GM10248 (cell line): ENCODE measurements around the gene SELENOM.

Experiments used
- CTCF ChIA-PET: fragments of 300-600 bp; sonication (Branson Sonifier 250); formaldehyde crosslinking; extraction: SDS; loops from one replicate; lab custom pipeline; 2021; ENCODE audit warnings: antibody characterized with exemption; lab: Yijun Ruan, JAX
- POLR2A ChIA-PET: fragments of 350-650 bp; sonication (Branson Sonifier 250); formaldehyde crosslinking; extraction: SDS; loops from one replicate; lab custom pipeline; 2020; ENCODE audit warnings: antibody characterized with exemption; lab: Yijun Ruan, JAX
- DNase-seq: peaks from one replicate; pipeline ENCODE4 v3.0.0; 2012; ENCODE audit errors: extremely low spot score
- CTCF ChIP-seq: IDR thresholded peaks from 2 replicates; pipeline ENCODE4 v1.5.1; 2012; ENCODE audit warnings: mild to moderate bottlenecking, low read depth; ENCODE audit errors: extremely low read depth, missing control alignments, control extremely low read depth

SELENOM gene

GRCh38 chr22:31128156-31128555, 20.8 kb upstream of the SELENOM start:
- no peak for TF ChIP-seq CTCF
- ChIA-PET POLR2A (no interaction called here), CTCF (interaction anchor here (1.1 to 1.6 kb wide), 2 partner anchors 20 to 145 kb away, joined by 4 to 5 read pairs; partner anchors contain the start of gene SELENOM)
- no peak for DNase-seq

GRCh38 chr22:31127181-31127772, 19.9 kb upstream of the SELENOM start:
- POLR2A ChIA-PET, result interaction anchor here (0.7 kb wide), 1 partner anchor 156 kb away, joined by 3 read pairs; no protein-coding TSS in a partner anchor
- DNase-seq, result no peak
- CTCF ChIA-PET, result interaction anchor here (1.1 to 1.6 kb wide), 2 partner anchors 20 to 146 kb away, joined by 4 to 5 read pairs; partner anchors contain the start of gene SELENOM
- TF ChIP-seq CTCF, result no peak

GRCh38 chr22:31126869-31127175, 19.5 kb upstream of the SELENOM start:
- TF ChIP-seq CTCF, result no peak
- DNase-seq, result no peak
- POLR2A ChIA-PET, result interaction anchor here (0.7 kb wide), 1 partner anchor 157 kb away, joined by 3 read pairs; no protein-coding TSS in a partner anchor
- CTCF ChIA-PET, result no interaction called here

GRCh38 chr22:31126128-31126868, 18.9 kb upstream of the SELENOM start:
- ChIA-PET CTCF (no interaction called here), POLR2A (interaction anchor here (0.7 kb wide), 1 partner anchor 157 kb away, joined by 3 read pairs; no protein-coding TSS in a partner anchor)
- no peak for TF ChIP-seq CTCF
- DNase-seq, result no peak

- no peak for DNase-seq
- ChIA-PET POLR2A (interaction anchor here (0.6 kb wide), 1 partner anchor 174 kb away, joined by 3 read pairs; no protein-coding TSS in a partner anchor), CTCF (no interaction called here)
- TF ChIP-seq CTCF, result no peak
Measured at GRCh38 chr22:31125521-31126117, 18.3 kb upstream of the SELENOM start.

- POLR2A ChIA-PET, result interaction anchor here (0.6 kb wide), 1 partner anchor 173 kb away, joined by 3 read pairs; no protein-coding TSS in a partner anchor
- TF ChIP-seq CTCF, result no peak
- no peak for DNase-seq
- CTCF ChIA-PET, result interaction anchor here (1.1 to 1.2 kb wide), 2 partner anchors 17 to 108 kb away, joined by 3 read pairs; no protein-coding TSS in a partner anchor
Measured at GRCh38 chr22:31124811-31125465, 17.6 kb upstream of the SELENOM start.
